Activated naive CD8-positive, alpha-beta T cell treated with anti-CD3 and anti-CD28 coated beads for 36 hours (primary cell): Measurements from ENCODE around the gene EIF2S1. TPM values are rescaled to one million over a fixed set of nuclear protein-coding genes. Genes with fewer than 3 reads are reported as not detected.
"Not testable (repeated sequence)": the region's sequence is repeated elsewhere in the genome, so short reads cannot be mapped to it uniquely, and the experiment has no call there.

ENCODE experiments used
- DNase-seq: peaks from one replicate; pipeline ENCODE4 v3.0.0; 2021
- H3K27ac Mint-ChIP-seq: one replicate; pipeline ENCODE4 v1.8.0; 2022; ENCODE audit warnings: mild to moderate bottlenecking, moderate library complexity, mixed read lengths
- H3K27me3 Mint-ChIP-seq: one replicate; pipeline ENCODE4 v1.8.0; 2022; ENCODE audit warnings: mild to moderate bottlenecking, mixed read lengths
- H3K36me3 Mint-ChIP-seq: one replicate; pipeline ENCODE4 v1.8.0; 2021; ENCODE audit warnings: mild to moderate bottlenecking, mixed read lengths
- H3K4me1 Mint-ChIP-seq: one replicate; pipeline ENCODE4 v1.8.0; 2021; ENCODE audit warnings: mixed read lengths
- H3K4me3 Mint-ChIP-seq: one replicate; pipeline ENCODE4 v1.8.0; 2022; ENCODE audit warnings: mild to moderate bottlenecking, moderate library complexity, mixed read lengths
- H3K9me3 Mint-ChIP-seq: one replicate; pipeline ENCODE4 v1.8.0; 2022; ENCODE audit warnings: mixed read lengths
- total RNA-seq, 2 experiments: library from RNA; stranded (reverse); gene quantifications; one replicate each; pipeline ENCODE4 v1.2.3, GENCODE V29; 2021

EIF2S1 gene
- total RNA-seq, 2 experiments from 2014 or later, result 299 to 302 TPM

- Mint-ChIP-seq H3K27me3 (no peaks in the 10 kb centered on the region), H3K4me3 (no peak overlapping the region), H3K9me3 (no peaks in the 10 kb centered on the region), H3K36me3 (peaks cover 4% of the 10 kb centered on the region), H3K27ac (no peak overlapping the region), H3K4me1 (no peaks in the 10 kb centered on the region)
- DNase-seq, result no peak
Observed at GRCh38 chr14:67392123-67392522, 32.0 kb downstream of the EIF2S1 start.

GRCh38 chr14:67392800-67393199 is 32.7 kb downstream of the EIF2S1 start:
- no peak for DNase-seq
- Mint-ChIP-seq H3K4me1 (no peaks in the 10 kb centered on the region), H3K27ac (no peak overlapping the region), H3K4me3 (no peak overlapping the region), H3K9me3 (no peaks in the 10 kb centered on the region), H3K36me3 (peaks cover under 1% of the 10 kb centered on the region), H3K27me3 (no peaks in the 10 kb centered on the region)

GRCh38 chr14:67393689-67394088 is 33.6 kb downstream of the EIF2S1 start:
- no peaks in the 10 kb centered on the region for H3K9me3 Mint-ChIP-seq
- no peaks in the 10 kb centered on the region for H3K27me3 Mint-ChIP-seq
- no peak overlapping the region for H3K27ac Mint-ChIP-seq
- DNase-seq, result no peak
- H3K36me3 Mint-ChIP-seq, result no peaks in the 10 kb centered on the region
- H3K4me1 Mint-ChIP-seq, result no peaks in the 10 kb centered on the region
- no peak overlapping the region for H3K4me3 Mint-ChIP-seq

GRCh38 chr14:67395086-67395875 is 35.2 kb downstream of the EIF2S1 start:
- no peak overlapping the region for H3K4me3 Mint-ChIP-seq
- H3K9me3 Mint-ChIP-seq, result no peaks in the 10 kb centered on the region

GRCh38 chr14:67395876-67396189 is 35.7 kb downstream of the EIF2S1 start:
- Mint-ChIP-seq H3K4me1 (no peaks in the 10 kb centered on the region), H3K27ac (no peak overlapping the region), H3K4me3 (no peak overlapping the region), H3K9me3 (no peaks in the 10 kb centered on the region), H3K36me3 (no peaks in the 10 kb centered on the region), H3K27me3 (no peaks in the 10 kb centered on the region)
- no peak for DNase-seq

More at GRCh38 chr14:67395086-67395875, 35.2 kb downstream of the EIF2S1 start:
- H3K36me3 Mint-ChIP-seq, result no peaks in the 10 kb centered on the region
- no peaks in the 10 kb centered on the region for H3K4me1 Mint-ChIP-seq
- H3K27ac Mint-ChIP-seq, result no peak overlapping the region
- DNase-seq, result no peak
- no peaks in the 10 kb centered on the region for H3K27me3 Mint-ChIP-seq

- Mint-ChIP-seq H3K27me3 (no peaks in the 10 kb centered on the region), H3K4me3 (no peak overlapping the region), H3K4me1 (no peaks in the 10 kb centered on the region), H3K27ac (no peak overlapping the region), H3K36me3 (no peaks in the 10 kb centered on the region), H3K9me3 (no peaks in the 10 kb centered on the region)
- no peak for DNase-seq
Observed at GRCh38 chr14:67396381-67396970, 36.3 kb downstream of the EIF2S1 start.

GRCh38 chr14:67397536-67397935 is 37.4 kb downstream of the EIF2S1 start:
- H3K4me3 Mint-ChIP-seq, result no peak overlapping the region
- H3K9me3 Mint-ChIP-seq, result no peaks in the 10 kb centered on the region
- no peak for DNase-seq
- H3K27ac Mint-ChIP-seq, result no peak overlapping the region
- H3K27me3 Mint-ChIP-seq, result no peaks in the 10 kb centered on the region
- H3K36me3 Mint-ChIP-seq, result no peaks in the 10 kb centered on the region
- no peaks in the 10 kb centered on the region for H3K4me1 Mint-ChIP-seq

- no peaks in the 10 kb centered on the region for H3K9me3 Mint-ChIP-seq
- no peaks in the 10 kb centered on the region for H3K36me3 Mint-ChIP-seq
- H3K4me1 Mint-ChIP-seq, result no peaks in the 10 kb centered on the region
- H3K4me3 Mint-ChIP-seq, result no peak overlapping the region
- H3K27me3 Mint-ChIP-seq, result no peaks in the 10 kb centered on the region
- DNase-seq, result no peak
- no peak overlapping the region for H3K27ac Mint-ChIP-seq
Observed at GRCh38 chr14:67400434-67400833, 40.3 kb downstream of the EIF2S1 start.

GRCh38 chr14:67405771-67406170 is 45.6 kb downstream of the EIF2S1 start:
- Mint-ChIP-seq H3K4me1 (no peaks in the 10 kb centered on the region), H3K27ac (no peak overlapping the region), H3K9me3 (no peaks in the 10 kb centered on the region), H3K36me3 (no peaks in the 10 kb centered on the region), H3K4me3 (no peak overlapping the region), H3K27me3 (peaks cover under 1% of the 10 kb centered on the region)
- DNase-seq, result no peak

DNA sequence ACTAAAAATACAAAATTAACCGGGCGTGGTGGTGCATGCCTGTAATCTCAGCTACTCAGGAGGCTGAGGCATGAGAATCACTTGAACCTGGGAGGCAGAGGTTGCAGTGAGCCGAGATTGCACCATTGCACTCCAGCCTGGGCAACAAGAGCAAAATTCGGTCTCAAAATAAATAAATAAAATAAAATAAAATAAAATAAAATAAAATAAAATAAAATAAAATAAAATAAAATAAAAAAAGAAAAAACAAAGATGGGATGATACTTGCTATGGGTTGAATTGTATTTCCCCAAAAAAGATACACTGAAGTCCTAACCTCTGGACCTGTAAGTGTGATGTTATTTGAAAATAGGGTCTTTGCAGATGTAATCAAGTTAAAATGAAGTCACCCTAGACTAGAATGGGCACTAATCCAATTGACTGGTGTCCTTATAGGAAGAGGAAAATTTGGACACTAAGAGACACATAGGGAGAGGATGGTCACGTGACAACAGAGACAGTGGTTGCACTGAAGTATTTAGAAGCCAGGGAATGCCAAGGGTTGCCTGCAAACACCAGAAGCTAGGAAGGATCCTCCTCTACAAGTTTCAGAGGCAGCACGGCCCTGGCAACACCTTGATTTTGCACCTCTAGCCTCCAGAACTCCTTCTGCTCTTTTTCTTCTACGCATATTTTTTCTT is 48.1 kb downstream of the EIF2S1 start:
- peaks cover 11% of the 10 kb centered on the region for H3K27me3 Mint-ChIP-seq
- H3K4me1 Mint-ChIP-seq, DNase-seq, H3K36me3 Mint-ChIP-seq, H3K4me3 Mint-ChIP-seq, H3K27ac Mint-ChIP-seq, H3K9me3 Mint-ChIP-seq: not testable (repeated sequence)

GRCh38 chr14:67409461-67409860 is 49.3 kb downstream of the EIF2S1 start:
- Mint-ChIP-seq H3K27ac (no peak overlapping the region), H3K4me3 (no peak overlapping the region), H3K4me1 (peaks cover 12% of the 10 kb centered on the region), H3K9me3 (no peaks in the 10 kb centered on the region), H3K27me3 (peaks cover 11% of the 10 kb centered on the region), H3K36me3 (no peaks in the 10 kb centered on the region)
- DNase-seq, result no peak

DNA sequence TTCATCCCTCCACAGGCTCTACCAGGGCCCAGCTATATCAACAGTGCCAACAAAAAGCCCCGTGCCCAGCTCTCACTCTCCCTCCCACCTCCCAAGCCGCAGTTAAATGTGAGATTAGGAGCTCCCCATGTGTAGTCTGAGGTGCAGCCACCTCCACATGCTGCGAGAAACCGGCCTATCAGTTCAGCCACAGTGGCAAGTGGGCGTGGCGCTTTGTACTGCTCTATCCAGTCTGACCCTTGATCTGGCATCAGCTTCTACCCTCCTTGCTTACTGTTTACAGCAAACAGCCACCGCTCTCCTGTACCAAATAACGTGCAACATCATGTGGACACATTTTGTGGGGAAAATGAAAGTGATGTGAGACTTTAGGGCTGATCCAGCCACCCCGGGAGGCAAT is 50.2 kb downstream of the EIF2S1 start:
- Mint-ChIP-seq H3K4me1 (peaks cover 15% of the 10 kb centered on the region), H3K27ac (no peak overlapping the region), H3K27me3 (peaks cover 11% of the 10 kb centered on the region), H3K4me3 (no peak overlapping the region), H3K36me3 (no peaks in the 10 kb centered on the region), H3K9me3 (no peaks in the 10 kb centered on the region)
- no peak for DNase-seq

DNA sequence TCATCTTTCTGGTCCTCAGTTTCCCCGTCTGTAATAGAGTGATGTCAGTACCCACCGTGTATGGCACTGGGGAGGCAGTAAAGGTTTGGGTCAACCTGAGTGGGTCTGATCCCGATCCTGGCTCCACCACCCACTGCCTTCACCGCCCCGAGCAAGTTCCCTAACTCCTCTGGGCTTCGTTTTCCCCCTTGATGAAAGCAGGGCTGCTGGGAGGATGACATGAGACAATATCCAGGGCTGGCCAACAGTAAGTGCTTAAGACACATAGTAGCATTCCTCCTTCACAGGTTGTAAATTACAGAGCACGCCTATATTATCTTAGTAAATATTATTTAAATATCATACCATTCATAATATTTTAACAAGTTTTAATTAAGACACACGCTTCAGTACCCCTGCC is 51.2 kb downstream of the EIF2S1 start:
- H3K4me1 Mint-ChIP-seq, result peaks cover 15% of the 10 kb centered on the region
- H3K9me3 Mint-ChIP-seq, result no peaks in the 10 kb centered on the region
- H3K4me3 Mint-ChIP-seq, result peak overlapping the region; percentile 68
- DNase-seq, result no peak
- no peaks in the 10 kb centered on the region for H3K36me3 Mint-ChIP-seq
- H3K27ac Mint-ChIP-seq, result no peak overlapping the region
- H3K27me3 Mint-ChIP-seq, result peaks cover 11% of the 10 kb centered on the region

DNA sequence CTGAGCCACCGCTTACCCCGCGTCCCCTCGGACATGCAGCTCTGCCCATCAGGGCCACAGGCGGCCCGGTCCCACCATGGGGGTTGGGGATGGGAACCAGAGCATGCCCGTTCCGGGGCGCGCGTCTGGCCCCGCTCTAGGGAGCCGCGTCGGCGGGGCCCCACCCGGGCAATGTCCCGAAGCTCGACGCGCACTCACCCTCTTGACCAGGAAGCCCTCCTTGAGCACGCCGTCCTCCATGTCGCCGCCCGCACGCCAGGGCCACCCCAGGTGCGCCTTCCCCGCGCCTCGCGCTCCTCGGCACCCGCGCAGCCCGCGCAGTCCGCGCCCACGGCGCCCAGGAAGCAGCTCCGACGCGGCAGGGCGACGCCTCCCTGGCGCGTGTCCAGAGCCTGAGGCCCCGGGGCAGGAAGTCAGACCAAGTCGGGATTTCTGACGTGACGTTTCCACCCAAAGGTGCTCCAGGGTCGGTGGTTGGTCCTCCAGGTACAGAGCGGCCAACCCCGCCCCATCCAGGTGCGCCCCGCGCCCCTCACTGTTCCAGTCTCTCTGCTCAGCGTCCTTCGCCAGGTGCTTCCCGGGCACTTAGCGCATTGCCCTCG is 51.8 kb downstream of the EIF2S1 start, which contains the start of gene PLEK2:
TSS of gene PLEK2 (minus strand) at position 346 of the 602 bp plus-strand sequence. CDS start at position 240, 106 bp downstream.
- peak; percentile 61 for DNase-seq
- Mint-ChIP-seq H3K27me3 (peaks cover 11% of the 10 kb centered on the region), H3K4me1 (peaks cover 15% of the 10 kb centered on the region), H3K27ac (no peak within 1 kb of the TSS), H3K9me3 (no peaks in the 10 kb centered on the region), H3K36me3 (no peaks in the 10 kb centered on the region), H3K4me3 (peak within 1 kb of the TSS; percentile 68)
